Measurements from ENCODE around the gene ADAM12. TPM values are rescaled to one million over a fixed set of nuclear protein-coding genes. Genes with fewer than 3 reads are reported as not detected.

Gene ADAM12
- total RNA-seq, 2 donors from 2014 or later = under 0.01 to 0.52 TPM

GRCh38 chr10:126407831-126408230 lies 19.6 kb upstream of the ADAM12 start:
- no peaks in the 10 kb centered on the region for H3K9me3 ChIP-seq
- DNase-seq (no peak), ATAC-seq (no peak)
- no peak for TF ChIP-seq CTCF (IDR thresholded peaks at IDR 0.05)
- TF ChIP-seq POLR2A (IDR thresholded peaks at IDR 0.05) = no peak
- no peak overlapping the region for H3K27ac ChIP-seq
- H3K4me1 ChIP-seq = no peaks in the 10 kb centered on the region
- intact Hi-C loops (cut with DNase I) = no loop called here
- 55 to 58% methylated on average over 2 of the region's 2 CpGs for WGBS, 2 donors
- H3K36me3 ChIP-seq (replicated peaks in 1 of 2; ENCODE audit: insufficient read depth in 1 of 2, low read depth in 2 of 2) = no peaks in the 10 kb centered on the region
- no peaks in the 10 kb centered on the region for H3K27me3 ChIP-seq
- H3K4me3 ChIP-seq = no peak overlapping the region

- TF ChIP-seq POLR2A (IDR thresholded peaks at IDR 0.05) (no peak), CTCF (IDR thresholded peaks at IDR 0.05) (no peak)
- intact Hi-C loops (cut with DNase I) = no loop called here
- no peaks in the 10 kb centered on the region for H3K36me3 ChIP-seq (replicated peaks in 1 of 2; ENCODE audit: insufficient read depth in 1 of 2, low read depth in 2 of 2)
- H3K9me3 ChIP-seq = no peaks in the 10 kb centered on the region
- no peak for DNase-seq
- no peak for ATAC-seq
- H3K4me3 ChIP-seq = no peak overlapping the region
- 80 to 81% methylated on average over 6 of the region's 6 CpGs for WGBS, 2 donors
- no peak overlapping the region for H3K27ac ChIP-seq
- no peaks in the 10 kb centered on the region for H3K27me3 ChIP-seq
- no peaks in the 10 kb centered on the region for H3K4me1 ChIP-seq
Measured at GRCh38 chr10:126405239-126405775, 17.0 kb upstream of the ADAM12 start.

GRCh38 chr10:126402721-126403695 lies 14.7 kb upstream of the ADAM12 start:
- H3K36me3 ChIP-seq (replicated peaks in 1 of 2; ENCODE audit: insufficient read depth in 1 of 2, low read depth in 2 of 2) = no peaks in the 10 kb centered on the region
- no peaks in the 10 kb centered on the region for H3K4me1 ChIP-seq
- no peak overlapping the region for H3K27ac ChIP-seq
- no peak for TF ChIP-seq POLR2A (IDR thresholded peaks at IDR 0.05)
- no peak for TF ChIP-seq CTCF (IDR thresholded peaks at IDR 0.05)
- H3K9me3 ChIP-seq = no peaks in the 10 kb centered on the region
- intact Hi-C loops (cut with DNase I) = no loop called here
- no peak for ATAC-seq
- no peaks in the 10 kb centered on the region for H3K27me3 ChIP-seq
- 58 to 60% methylated on average over 7 of the region's 7 CpGs for WGBS, 2 donors
- DNase-seq = no peak
- no peak overlapping the region for H3K4me3 ChIP-seq

GRCh38 chr10:126400641-126401040 lies 12.4 kb upstream of the ADAM12 start:
- WGBS, 2 donors = 71 to 76% methylated on average over 4 of the region's 4 CpGs
- intact Hi-C loops (cut with DNase I) = no loop called here

More at GRCh38 chr10:126400641-126401040, 12.4 kb upstream of the ADAM12 start:
- Histone ChIP-seq H3K4me1 (no peaks in the 10 kb centered on the region), H3K36me3 (replicated peaks in 1 of 2; ENCODE audit: insufficient read depth in 1 of 2, low read depth in 2 of 2) (no peaks in the 10 kb centered on the region), H3K4me3 (no peak overlapping the region), H3K27ac (no peak overlapping the region), H3K27me3 (no peaks in the 10 kb centered on the region), H3K9me3 (no peaks in the 10 kb centered on the region)
- ATAC-seq (no peak), DNase-seq (no peak)
- TF ChIP-seq CTCF (IDR thresholded peaks at IDR 0.05) = no peak
- no peak for TF ChIP-seq POLR2A (IDR thresholded peaks at IDR 0.05)
